T-helper 1 cell (primary cell): Measurements from ENCODE around the gene SEC11A.
"Not testable (repeated sequence)": the region's sequence is repeated elsewhere in the genome, so short reads cannot be mapped to it uniquely, and the experiment has no call there.

ENCODE experiments used
- DNase-seq, 5 donors: peaks; one replicate each; pipeline ENCODE4 v3.0.0-alpha.2; 2012 to 2020

Gene SEC11A

DNA sequence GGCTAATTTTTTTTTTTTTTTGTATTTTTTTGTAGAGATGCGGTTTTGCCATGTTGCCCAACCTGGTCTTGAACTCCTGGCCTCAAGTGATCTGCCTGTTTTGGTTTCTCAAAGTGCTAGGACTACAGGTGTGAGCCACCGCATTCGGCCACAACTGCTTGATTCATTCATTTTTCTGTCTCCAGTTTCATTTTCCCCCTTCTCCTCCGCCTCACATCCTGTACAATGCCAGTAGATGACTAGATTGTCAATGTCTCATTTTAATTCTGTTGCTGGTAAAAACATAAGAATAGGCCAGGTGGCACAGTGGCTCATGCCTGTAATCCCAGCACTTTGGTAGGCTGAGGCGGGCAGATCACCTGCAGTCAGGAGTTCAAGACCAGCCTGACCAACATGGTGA is 20.4 kb upstream of the SEC11A start:
- DNase-seq: peak in 4 of 5 donors; percentile 37 to 96 (median 40)

DNA sequence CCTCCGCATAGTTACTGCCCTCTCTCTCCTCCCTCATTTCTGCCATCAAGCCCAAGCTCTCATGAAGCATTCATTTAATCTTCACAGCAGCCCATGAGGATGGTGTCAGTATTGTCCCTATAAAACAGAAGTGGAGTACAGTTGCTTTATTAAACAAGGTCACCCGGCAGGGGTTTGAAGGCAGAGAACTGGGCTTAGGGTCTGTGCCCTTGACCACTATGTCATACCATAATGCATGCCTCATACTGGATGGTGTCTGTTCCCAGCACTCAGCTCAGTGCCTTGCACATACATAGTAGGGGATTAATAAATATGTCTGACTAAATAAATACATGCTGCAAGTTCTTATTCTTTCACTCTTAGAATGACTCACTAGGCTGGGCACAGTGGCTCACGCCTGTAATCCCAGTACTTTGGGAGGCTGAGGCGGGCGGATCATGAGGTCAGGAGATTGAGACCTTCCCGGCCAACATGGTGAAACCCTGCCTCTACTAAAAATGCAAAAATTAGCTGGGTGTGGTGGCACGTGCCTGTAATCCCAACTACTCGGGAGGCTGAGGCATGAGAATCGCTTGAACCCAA is 19.6 kb upstream of the SEC11A start:
- peak in 1 of 5 donors; percentile 72 for DNase-seq

DNA sequence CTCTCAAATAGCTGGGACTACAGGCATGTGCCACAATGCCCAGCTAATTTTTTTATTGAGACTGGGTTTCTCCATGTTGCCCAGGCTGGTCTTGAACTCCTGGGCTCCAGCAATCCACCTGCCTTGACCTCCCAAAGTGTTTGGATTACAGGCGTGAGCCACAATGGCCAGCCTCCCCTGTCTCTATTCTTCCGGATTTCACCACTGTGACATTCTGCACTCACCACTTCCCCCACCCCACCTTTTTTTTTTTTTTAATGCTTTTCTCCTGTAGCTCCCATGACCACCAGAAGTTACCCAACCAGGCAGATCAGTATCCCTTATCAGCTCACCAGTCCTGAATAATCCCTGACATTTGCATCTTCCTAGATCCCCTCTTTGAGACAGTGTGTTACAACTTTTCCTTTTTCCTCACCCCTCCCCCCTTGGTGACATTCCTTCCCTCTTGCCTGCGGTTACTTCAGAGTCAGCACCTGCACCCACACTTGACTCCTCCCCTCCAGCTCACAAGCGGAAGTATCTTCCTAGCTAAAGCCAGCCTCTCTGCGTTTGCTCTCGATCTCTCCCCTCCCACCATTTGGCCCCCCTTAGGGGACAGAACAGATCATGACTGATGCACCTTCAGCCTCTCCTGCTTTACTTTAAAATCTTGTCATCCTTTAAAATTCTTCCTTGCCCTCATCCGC is 19.0 kb upstream of the SEC11A start:
- DNase-seq: peak; percentile 28 to 85 (median 56)

DNA sequence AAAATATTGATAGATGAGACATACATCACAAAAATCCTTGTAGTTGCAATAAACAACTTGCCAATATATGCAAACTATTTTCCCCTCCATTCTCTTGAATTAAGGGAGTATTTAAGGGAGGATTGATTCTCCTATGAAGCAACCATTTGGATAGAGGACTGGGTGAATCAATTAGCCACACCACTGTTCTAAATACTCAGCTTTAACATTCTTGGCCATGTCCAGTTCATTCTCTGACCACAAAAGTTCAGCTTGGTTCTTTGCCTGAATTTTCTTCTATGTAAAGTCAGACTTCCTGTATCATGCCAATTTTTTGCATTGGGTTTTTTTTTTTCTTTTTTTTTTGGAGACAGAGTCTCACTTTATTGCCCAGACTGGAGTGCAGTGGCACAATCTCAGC is 15.8 kb upstream of the SEC11A start:
- no peak for DNase-seq

DNA sequence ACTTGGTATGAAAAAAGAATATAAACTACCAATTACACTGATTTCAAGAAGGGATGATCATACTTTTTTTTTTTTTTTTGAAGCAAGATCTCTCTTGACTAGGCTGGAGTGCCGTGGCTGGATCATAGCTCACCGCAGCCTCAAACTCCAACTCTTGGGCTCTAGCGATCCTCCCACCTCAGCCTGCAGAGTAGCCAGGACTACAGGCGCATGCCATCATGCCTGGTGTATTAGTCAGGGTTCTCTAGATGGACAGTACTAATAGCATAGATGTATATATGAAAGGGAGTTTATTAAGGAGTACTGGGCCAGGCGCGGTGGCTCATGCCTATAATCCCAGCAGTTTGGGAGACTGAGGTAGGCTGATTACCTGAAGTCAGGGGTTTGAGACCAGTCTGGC is 11.5 kb upstream of the SEC11A start:
- DNase-seq: no peak

DNA sequence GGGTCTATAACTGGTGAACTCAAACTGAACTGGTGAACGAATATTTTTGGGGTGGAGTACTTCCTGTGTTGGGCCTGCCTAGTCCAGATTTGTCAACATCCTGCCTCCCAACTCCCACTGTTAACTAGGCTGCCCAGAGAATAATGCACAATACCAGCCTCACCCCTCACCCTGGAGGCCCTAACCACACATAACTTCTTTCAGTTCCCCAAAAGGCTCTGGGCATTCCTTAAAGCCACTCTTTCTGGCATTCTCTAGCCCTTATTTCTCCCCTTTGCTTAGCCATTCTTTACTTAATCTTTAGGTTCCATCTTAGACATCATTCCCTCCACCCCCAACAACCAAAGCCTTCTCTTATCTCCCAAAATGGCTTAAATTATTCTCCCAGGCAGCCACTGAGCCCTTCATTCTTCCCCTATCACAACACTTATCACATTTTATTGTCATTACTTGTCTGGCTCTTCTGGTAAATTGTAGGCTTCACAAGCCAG is 9.1 kb upstream of the SEC11A start:
- peak in 2 of 5 donors; percentile 11 to 78 for DNase-seq

DNA sequence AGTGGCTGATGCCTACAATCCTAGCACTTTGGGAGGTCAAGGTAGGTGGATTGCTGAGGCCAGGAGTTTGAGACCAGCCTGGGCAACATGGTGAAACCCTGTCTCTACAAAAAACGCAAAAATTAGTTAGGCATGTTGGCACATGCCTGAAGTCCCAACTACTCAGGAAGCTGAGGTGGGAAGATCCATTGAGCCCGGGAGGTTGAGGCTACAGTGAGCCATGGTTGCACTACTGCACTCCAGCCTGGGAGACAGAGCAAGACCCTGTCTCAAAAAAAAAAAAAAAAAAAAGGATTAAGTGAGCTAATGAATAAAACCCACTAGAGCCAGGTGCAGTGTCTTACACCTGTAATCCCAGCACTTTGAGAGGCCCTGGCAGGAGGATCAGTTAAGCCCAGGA is 6.7 kb upstream of the SEC11A start:
- no peak for DNase-seq

DNA sequence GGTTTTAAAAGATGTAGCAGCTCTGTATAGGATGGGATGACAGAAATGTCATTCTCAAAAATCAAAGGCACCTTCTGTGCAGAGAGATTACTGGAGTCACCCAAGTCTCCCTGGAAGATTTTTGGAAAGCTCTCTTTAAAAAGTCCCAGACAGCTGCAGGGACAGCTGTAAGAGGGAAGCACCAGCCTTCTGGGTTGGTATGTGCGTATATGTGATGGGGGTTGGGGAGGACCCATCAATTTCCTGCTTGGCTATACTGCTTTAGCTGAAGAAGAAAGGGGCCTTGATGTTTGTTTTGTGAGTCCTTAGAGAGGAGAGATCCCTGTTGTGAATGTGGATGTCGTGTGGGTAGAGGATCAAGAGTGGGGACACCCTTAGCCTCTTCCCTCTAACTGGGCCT is 5.4 kb upstream of the SEC11A start:
- DNase-seq: no peak

DNA sequence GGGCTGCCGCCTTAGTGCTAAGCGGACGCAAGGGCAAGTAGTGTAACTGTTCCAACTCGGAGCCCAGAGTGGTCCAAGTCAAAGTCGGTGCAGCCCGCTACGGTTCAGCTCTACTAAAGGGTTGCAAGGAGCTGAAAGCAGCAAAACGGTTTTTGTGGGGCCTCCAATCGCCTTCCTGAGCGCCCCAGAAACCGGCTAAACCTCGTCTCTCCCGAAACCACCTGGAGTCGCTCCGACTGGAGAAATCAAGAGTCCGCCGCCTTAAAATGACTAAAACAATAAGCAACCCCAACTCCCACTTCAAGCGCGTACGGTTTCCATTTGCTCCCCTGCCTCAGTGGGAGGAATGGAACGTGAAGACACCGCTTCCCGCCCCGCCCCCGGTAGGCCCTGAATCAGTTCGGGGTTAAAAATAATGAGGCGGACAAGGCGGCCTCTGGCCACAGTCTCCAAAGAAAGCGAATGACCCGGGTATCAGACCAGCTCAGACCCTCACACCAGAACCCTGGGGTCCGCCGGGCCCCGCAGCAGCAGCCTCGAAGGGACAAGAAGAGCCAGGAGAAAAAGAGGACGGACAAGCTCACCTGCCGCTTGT is 401 bp downstream of the SEC11A start:
- peak in 2 of 5 donors; percentile 11 to 43 for DNase-seq

DNA sequence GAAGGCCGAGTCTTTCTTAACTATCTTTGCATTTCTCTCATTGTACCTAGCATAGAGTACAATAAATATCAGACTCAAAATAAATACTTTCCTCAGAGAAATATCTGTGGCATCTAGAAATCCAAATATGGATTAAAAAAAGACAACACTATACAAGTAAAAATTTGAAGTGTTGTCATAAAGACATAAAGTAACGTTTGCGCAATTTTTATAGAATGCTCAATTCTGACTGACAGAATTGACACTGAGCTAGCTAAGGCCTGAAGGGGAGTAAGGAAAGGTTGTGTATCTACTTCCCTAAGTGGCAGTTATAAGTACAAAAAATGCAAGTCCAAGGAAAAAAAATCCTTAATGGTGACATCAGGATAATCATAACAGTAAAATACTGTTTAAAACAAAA is 1.1 kb downstream of the SEC11A start:
- no peak for DNase-seq

DNA sequence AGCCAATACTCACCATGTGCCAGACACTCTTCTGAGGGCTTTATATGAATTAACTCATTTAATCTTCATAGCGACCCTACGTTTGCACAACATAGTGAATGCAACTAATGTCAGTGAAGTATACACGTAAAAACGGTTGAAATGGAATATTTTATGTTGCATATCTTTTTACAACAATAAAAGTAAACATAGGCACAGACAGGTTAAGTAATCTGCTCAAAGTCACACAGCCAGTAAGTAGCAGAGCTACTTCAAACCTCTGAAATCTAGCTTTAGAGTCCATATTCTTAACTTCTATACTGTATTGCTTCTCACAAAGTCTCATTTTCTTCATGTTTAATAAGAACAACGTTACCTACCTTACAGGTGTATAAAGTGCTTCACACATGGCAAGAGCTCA is 1.6 kb downstream of the SEC11A start:
- DNase-seq: no peak

DNA sequence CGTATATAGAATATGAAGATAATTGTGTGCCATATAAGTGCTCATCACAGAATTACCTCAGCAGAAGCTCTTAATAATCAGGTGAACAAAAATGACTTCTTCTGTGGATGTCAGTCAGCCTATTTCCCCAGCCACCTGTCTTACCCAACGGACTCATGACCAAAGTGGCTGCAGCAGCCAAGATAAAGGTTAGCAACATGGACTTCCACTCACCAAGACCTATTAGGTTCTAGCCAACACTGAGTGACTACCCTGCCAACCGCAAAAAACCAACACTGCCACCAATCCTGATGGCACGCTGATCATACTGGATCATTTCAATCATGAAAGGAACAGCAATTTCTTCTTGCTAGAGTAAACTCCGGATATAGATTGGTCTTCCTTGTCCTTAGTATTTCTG is 12.1 kb downstream of the SEC11A start:
- no peak for DNase-seq

DNA sequence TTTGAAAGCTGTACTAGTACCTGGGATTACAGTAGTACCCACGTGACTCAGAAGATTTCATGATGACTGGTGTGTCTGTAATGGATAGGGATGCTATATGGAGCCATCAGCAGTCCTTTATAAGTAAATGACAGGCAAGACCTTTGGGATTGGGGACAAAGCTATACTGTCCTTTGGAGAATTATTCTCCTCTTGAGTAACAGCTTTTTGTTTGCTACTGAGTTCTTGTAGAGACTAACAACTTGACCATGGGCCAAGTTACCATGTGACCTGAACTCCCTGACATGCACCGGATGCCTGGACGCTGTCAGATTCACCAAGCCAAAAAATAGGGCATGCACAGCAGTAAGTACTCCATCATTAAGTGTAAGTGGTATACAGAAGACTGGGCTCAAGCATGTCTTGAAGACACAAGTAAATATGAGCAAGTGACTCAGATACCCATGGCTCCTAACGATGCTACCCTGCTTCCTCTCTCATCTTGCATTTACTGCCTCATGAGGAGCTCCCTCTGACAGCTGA is 12.9 kb downstream of the SEC11A start:
- no peak for DNase-seq

DNA sequence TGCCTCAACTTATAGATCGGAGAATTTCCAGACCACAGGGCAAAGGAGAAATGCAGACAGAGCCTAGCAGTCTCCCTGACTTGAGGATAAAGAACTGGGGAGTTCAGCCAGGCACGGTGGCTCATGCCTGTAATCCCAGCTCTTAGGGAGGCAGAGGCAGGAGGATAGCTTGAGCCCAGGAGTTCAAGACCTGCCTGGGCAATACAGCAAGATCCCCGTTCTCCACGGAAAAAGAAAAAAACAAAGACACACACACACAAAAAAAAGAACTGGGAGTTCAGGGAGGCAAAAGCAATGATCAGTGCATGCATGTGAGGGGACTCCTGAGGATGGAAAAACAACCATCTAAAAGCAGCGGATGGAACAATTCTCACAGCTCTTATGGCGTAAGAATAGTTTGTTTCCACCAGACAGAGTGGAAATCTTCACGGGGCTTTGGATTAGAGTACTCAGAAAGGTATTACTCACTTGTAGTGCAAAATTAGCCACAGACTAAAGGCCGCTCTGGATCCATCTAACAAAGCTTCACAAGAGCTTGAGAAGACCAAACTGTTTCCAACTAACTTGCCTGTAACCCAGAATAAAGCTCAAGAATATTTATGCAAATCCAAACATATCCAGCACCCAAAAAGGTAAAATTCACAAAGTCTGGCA is 16.3 kb downstream of the SEC11A start:
- DNase-seq: no peak

DNA sequence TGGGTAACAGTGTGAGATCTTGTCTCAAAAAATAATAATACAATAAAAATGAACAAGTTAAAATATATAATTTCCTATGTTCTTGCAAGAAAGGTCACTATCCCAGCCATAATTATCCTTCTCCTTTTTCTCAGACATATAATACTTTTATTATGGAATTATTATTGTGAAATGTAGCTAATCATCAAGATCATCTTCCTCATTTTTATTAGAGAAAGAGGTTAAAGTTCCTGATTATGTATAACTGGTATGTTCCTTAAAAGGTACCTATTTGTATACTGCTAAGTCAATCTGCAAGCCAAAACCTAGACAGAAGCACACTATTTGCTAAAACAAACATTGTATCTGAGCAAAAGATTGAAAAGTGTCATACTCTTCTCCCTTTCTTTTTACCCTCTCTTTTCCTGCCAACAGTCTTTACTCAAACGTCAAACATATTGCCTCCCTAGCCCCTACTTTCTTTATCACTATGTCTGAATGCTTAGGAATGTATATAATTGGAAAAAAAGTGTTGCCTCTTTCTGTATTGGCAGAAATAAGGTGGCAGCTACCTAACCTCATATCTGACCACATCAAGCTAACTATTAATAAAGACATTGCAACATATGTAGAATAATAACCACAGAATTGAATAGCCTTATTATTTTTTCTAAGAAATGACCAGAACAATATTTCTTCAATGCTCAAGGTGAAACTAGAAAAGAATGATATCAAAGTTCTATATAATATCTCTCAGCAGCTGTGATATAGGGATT is 18.5 kb downstream of the SEC11A start:
- no peak for DNase-seq

DNA sequence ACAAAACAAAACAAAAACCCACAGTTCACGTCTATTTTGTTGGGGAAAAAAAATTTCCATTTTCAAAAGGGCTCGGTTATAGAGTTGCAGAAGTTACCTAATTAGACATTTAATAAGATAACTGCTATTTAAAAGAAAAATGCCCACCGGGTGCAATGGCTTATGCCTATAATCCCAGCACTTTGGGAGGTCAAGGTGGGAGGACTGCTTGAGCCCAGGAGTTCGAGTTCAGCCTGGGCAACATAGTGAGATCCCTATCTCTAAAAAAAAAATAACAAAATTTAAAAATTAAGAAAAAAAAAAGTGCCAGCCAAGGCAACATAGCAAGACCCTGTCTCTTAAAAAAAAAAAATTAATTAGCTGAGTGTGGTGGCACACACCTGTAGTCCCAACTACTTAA is 19.2 kb downstream of the SEC11A start:
- DNase-seq: no peak

DNA sequence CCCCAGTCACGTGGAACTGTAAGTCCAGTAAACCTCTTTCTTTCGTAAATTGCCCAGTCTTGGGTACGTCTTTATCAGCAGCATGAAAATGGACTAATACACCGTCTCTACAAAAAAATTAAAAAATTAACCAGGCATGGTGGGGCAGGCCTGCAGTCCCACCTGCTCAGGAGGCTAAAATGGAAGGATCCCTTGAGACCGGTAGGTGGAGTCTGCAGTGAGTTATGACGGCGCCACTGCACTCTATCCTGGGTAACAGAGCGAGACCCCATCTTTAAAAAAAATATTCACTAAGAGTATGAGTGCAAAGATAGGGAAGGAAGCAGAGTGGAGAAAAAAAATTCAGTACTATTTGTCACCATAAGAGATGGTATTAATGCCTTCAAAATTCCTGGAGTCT is 25.6 kb downstream of the SEC11A start:
- no peak for DNase-seq

DNA sequence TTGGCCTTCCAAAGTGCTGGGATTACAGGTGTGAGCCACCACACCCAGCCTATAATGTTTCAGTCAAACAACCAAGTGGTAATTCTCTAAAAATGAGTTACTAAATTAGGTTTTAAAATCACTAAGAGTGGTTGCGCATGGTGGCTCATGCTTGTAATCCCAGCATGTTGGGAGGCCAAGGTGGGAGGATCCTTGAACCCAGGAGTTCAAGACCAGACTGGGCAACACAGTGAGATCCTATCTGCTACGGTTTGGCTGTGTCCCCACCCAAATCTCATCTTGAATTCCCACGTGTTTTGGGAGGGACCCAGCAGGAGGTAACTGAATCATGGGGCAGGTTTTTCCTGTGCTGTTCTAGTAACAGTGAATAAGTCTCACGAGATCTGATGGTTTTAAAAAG is 26.1 kb downstream of the SEC11A start:
- DNase-seq: no peak

DNA sequence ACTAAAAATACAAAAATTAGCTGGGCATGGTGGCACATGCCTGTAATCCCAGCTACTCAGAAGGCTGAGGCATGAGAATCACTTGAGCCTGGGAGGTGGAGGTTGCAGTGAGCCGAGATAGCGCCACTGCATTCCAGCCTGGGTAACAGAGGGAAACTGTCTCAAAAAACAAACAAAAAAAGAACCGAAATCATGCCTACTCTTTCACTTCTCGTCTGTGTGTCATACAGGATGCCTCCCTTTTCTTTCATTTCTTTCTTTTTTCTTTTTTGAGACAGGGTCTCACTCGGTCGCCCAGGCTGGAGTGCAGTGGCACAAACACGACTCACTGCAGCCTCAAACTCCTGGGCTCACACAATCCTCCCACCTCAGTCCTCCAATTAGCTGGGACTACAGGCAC is 29.5 kb downstream of the SEC11A start:
- not testable (repeated sequence) for DNase-seq

DNA sequence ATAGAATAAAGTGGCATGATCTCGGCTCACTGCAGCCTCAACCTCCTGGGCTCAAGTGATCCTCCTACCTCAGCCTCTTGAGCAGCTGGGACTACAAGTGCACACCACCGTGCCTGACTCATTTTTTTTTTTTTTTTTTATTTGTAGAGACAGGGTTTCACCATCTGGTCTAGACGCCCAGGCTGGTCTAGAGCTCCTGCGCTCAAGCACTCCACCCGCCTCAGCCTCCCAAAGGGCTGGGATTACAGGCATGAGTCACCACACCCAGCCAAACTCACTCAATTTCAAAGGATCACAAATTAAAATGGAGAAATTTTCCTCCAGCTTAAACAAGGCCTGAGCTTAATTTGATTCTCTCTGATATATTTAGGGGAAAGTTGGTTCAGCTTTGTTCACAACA is 30.6 kb downstream of the SEC11A start:
- DNase-seq: no peak

DNA sequence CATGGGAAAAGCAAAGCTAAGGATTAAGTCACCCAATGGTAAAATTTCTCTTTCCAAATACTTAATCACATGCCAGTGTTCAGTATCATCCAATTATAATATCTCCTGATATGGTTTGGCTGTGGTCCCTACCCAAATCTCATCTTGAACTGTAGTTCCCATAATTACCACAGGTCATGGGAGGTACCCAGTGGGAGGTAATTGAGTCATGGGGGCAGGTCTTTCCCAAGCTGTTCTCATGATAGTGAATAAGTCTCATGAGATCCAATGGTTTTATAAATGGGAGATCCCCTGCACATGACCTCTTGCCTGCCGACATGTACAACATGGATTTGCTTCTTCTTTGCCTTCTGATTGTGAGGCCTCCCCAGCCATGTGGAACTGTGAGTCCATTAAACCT is 31.8 kb downstream of the SEC11A start:
- no peak for DNase-seq

DNA sequence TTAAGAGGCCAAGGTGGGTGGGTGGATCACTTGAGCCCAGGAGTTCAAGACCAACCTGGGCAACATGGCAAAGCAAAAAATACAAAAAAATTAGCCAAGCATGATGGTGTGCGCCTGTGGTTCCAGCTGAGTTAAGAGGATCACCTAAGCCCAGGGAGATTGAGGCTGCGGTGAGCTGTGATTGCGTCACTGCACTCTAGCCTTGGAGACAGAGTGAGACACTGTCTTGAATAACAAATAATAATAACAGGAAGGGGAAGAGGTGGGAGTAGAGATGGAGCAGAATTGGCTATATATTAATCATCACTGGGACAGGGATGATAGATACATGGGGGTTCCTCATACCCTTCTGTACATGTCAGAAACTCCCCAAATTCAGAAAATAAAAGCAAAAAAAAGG is 34.1 kb downstream of the SEC11A start:
- DNase-seq: peak in 4 of 5 donors; percentile 20 to 64 (median 30)

DNA sequence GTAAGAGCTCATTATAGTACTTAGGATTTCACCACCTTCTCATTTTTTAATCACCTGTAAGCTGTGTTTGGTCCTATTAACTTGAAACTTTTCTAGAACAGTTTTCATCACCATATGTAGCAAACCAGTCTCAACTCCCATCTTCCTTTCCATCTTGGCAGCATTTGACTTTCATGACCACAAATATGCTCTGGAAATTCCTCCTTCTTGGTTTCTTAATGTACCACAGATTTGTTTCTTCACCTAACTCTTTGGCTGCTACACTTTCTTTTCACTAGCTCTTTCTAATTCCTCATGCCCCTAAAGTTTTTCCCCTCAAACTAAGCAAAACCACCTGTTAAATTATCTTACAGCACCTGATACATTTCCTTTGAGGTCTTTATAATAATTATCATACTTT is 44.7 kb downstream of the SEC11A start:
- DNase-seq: no peak
